ENCODE data around the gene VMP1. TPM values are rescaled to one million over a fixed set of nuclear protein-coding genes. Genes with fewer than 3 reads are reported as not detected.

The VMP1 gene
- total RNA-seq, 1 donor from 2014 or later: 62.6 TPM

- H3K9me3 Mint-ChIP-seq: no peaks in the 10 kb centered on the region
- H3K4me1 Mint-ChIP-seq: peaks cover 6% of the 10 kb centered on the region
- no peak for DNase-seq (ENCODE audit: low read depth, low spot score)
- no peak overlapping the region for H3K4me3 Mint-ChIP-seq
- H3K27me3 Mint-ChIP-seq (ENCODE audit: low read depth): no peaks in the 10 kb centered on the region
- no peak overlapping the region for H3K27ac Mint-ChIP-seq (ENCODE audit: unreplicated experiment)
- TF ChIP-seq, protein P1, sequence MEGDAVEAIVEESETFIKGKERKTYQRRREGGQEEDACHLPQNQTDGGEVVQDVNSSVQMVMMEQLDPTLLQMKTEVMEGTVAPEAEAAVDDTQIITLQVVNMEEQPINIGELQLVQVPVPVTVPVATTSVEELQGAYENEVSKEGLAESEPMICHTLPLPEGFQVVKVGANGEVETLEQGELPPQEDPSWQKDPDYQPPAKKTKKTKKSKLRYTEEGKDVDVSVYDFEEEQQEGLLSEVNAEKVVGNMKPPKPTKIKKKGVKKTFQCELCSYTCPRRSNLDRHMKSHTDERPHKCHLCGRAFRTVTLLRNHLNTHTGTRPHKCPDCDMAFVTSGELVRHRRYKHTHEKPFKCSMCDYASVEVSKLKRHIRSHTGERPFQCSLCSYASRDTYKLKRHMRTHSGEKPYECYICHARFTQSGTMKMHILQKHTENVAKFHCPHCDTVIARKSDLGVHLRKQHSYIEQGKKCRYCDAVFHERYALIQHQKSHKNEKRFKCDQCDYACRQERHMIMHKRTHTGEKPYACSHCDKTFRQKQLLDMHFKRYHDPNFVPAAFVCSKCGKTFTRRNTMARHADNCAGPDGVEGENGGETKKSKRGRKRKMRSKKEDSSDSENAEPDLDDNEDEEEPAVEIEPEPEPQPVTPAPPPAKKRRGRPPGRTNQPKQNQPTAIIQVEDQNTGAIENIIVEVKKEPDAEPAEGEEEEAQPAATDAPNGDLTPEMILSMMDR (conservative IDR thresholded peaks at IDR 0.05): no peak
- no peaks in the 10 kb centered on the region for H3K36me3 Mint-ChIP-seq (ENCODE audit: low read depth)
Measured at GRCh38 chr17:59766491-59766890, 59.0 kb downstream of the VMP1 start.

- Mint-ChIP-seq H3K36me3 (ENCODE audit: low read depth) (no peaks in the 10 kb centered on the region), H3K4me3 (no peak overlapping the region), H3K9me3 (no peaks in the 10 kb centered on the region), H3K4me1 (no peaks in the 10 kb centered on the region), H3K27ac (ENCODE audit: unreplicated experiment) (no peak overlapping the region), H3K27me3 (ENCODE audit: low read depth) (no peaks in the 10 kb centered on the region)
- DNase-seq (ENCODE audit: low read depth, low spot score): no peak
- TF ChIP-seq, protein P1 (conservative IDR thresholded peaks at IDR 0.05): no peak
Measured at GRCh38 chr17:59767176-59767575, 59.7 kb downstream of the VMP1 start.

GRCh38 chr17:59769887-59770286, 62.4 kb downstream of the VMP1 start:
- no peak for DNase-seq (ENCODE audit: low read depth, low spot score)
- Mint-ChIP-seq H3K9me3 (no peaks in the 10 kb centered on the region), H3K36me3 (ENCODE audit: low read depth) (no peaks in the 10 kb centered on the region), H3K27me3 (ENCODE audit: low read depth) (no peaks in the 10 kb centered on the region), H3K27ac (ENCODE audit: unreplicated experiment) (no peak overlapping the region), H3K4me1 (no peaks in the 10 kb centered on the region), H3K4me3 (no peak overlapping the region)
- TF ChIP-seq, protein P1 (conservative IDR thresholded peaks at IDR 0.05): no peak

DNA sequence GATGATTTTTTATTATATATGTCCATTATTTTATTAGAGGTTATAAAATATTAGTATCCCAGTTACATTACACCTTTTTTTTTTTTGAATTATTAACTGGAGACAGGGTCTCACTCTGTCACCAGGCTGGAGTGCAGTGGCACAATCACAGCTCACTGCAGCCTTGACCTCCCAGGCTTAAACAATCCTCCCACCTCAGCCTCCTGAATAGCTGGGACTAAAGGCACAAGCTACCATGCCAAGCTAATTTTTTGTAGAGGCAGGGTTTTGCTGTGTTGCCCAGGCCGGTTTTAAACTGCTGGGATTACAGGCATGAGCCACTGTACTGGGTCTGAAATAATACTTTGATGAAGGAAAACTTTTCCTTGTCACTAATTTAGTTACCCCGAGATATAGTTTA, 63.6 kb downstream of the VMP1 start:
- H3K9me3 Mint-ChIP-seq: no peaks in the 10 kb centered on the region
- H3K36me3 Mint-ChIP-seq (ENCODE audit: low read depth): peaks cover 5% of the 10 kb centered on the region
- TF ChIP-seq, protein P1 (conservative IDR thresholded peaks at IDR 0.05): no peak
- H3K27ac Mint-ChIP-seq (ENCODE audit: unreplicated experiment): no peak overlapping the region
- no peaks in the 10 kb centered on the region for H3K4me1 Mint-ChIP-seq
- no peaks in the 10 kb centered on the region for H3K27me3 Mint-ChIP-seq (ENCODE audit: low read depth)
- no peak overlapping the region for H3K4me3 Mint-ChIP-seq
- DNase-seq (ENCODE audit: low read depth, low spot score): no peak

DNA sequence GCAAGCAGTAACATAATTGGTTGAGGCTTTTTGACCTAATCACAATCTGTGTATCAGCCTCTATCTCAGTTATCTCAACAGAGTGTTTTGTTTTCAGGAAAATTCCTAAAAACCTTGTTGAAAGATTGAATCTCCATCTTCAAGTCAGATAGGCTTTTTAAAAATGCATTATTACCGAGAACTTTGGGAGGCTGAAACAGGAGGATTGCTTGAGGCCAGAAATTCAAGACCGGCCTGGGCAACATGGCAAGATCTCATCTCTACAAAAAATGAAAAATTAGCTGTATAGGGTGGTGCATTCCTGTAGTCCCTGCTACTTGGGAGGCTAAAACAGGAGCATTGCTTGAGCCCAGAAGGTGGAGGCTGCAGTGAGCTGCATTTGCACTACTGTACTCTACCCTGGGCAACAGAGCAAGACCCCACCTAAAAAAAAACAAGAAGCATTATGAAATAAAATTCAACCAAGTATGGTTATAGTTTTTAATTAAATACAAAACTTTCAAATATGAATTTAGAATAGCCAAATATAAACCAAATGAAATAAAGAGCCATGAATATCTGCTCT, 68.4 kb downstream of the VMP1 start:
- DNase-seq (ENCODE audit: low read depth, low spot score): no peak
- Mint-ChIP-seq H3K4me3 (no peak overlapping the region), H3K36me3 (ENCODE audit: low read depth) (peaks cover 11% of the 10 kb centered on the region), H3K27ac (ENCODE audit: unreplicated experiment) (no peak overlapping the region), H3K4me1 (no peaks in the 10 kb centered on the region), H3K9me3 (no peaks in the 10 kb centered on the region), H3K27me3 (ENCODE audit: low read depth) (no peaks in the 10 kb centered on the region)
- TF ChIP-seq, protein P1 (conservative IDR thresholded peaks at IDR 0.05): no peak

Measured in neural crest cell (in vitro differentiated cells).